HG03108 (cell line): ENCODE results near the gene DLGAP1.
"Not testable (repeated sequence)": the region's sequence is repeated elsewhere in the genome, so short reads cannot be mapped to it uniquely, and the experiment has no call there.

Source experiments
- ATAC-seq: cut with Tn5 transposase; IDR thresholded peaks from one replicate; pipeline ENCODE4 v1.9.1; 2021; ENCODE audit warnings: moderate library complexity; ENCODE audit not compliant: unreplicated experiment

Gene DLGAP1

GRCh38 chr18:4293337-4293736, 161.8 kb downstream of the DLGAP1 start:
- ATAC-seq = no peak

- ATAC-seq = no peak
Observed at GRCh38 chr18:4292696-4293095, 162.4 kb downstream of the DLGAP1 start.

- not testable (repeated sequence) for ATAC-seq
Observed at GRCh38 chr18:4287340-4287739, 167.8 kb downstream of the DLGAP1 start.

GRCh38 chr18:4286256-4286655, 168.9 kb downstream of the DLGAP1 start:
- no peak for ATAC-seq

- ATAC-seq = no peak
Observed at GRCh38 chr18:4285525-4285924, 169.6 kb downstream of the DLGAP1 start.

- no peak for ATAC-seq
Observed at GRCh38 chr18:4284528-4284927, 170.6 kb downstream of the DLGAP1 start.

- ATAC-seq = no peak
Observed at GRCh38 chr18:4283746-4284291, 171.3 kb downstream of the DLGAP1 start.

- ATAC-seq = no peak
Observed at GRCh38 chr18:4282954-4283353, 172.2 kb downstream of the DLGAP1 start.

GRCh38 chr18:4276953-4277585, 178.0 kb downstream of the DLGAP1 start:
- ATAC-seq = no peak

- no peak for ATAC-seq
Observed at GRCh38 chr18:4271952-4272351, 183.2 kb downstream of the DLGAP1 start.

GRCh38 chr18:4270988-4271387, 184.1 kb downstream of the DLGAP1 start:
- ATAC-seq = no peak

- no peak for ATAC-seq
Observed at GRCh38 chr18:4270016-4270415, 185.1 kb downstream of the DLGAP1 start.

- no peak for ATAC-seq
Observed at GRCh38 chr18:4267641-4268040, 187.5 kb downstream of the DLGAP1 start.

GRCh38 chr18:4264347-4264791, 190.7 kb downstream of the DLGAP1 start:
- no peak for ATAC-seq

- ATAC-seq = no peak
Observed at GRCh38 chr18:4260107-4260506, 195.0 kb downstream of the DLGAP1 start.

- ATAC-seq = no peak
Observed at GRCh38 chr18:4256766-4257417, 198.2 kb downstream of the DLGAP1 start.

GRCh38 chr18:4254840-4255239, 200.3 kb downstream of the DLGAP1 start:
- no peak for ATAC-seq

- ATAC-seq = no peak
Observed at GRCh38 chr18:4252829-4253228, 202.3 kb downstream of the DLGAP1 start.

- no peak for ATAC-seq
Observed at GRCh38 chr18:4251873-4252272, 203.2 kb downstream of the DLGAP1 start.

GRCh38 chr18:4251206-4251605, 203.9 kb downstream of the DLGAP1 start:
- no peak for ATAC-seq

- no peak for ATAC-seq
Observed at GRCh38 chr18:4250141-4250540, 205.0 kb downstream of the DLGAP1 start.

- no peak for ATAC-seq
Observed at GRCh38 chr18:4248686-4249085, 206.4 kb downstream of the DLGAP1 start.
